HepG2 (cell line): ENCODE measurements around the gene LOXL3. TPM values are rescaled to one million over a fixed set of nuclear protein-coding genes. Genes with fewer than 3 reads are reported as not detected.
A peak's percentile ranks its signal among the peaks of the same experiment; 100 is the strongest.

Source experiments
- CCDC6 ChIP-seq: sonication (generic); formaldehyde crosslinking; IDR thresholded peaks from 2 replicates; pipeline ENCODE4 v1.8.1; 2022; ENCODE audit warnings: mild to moderate bottlenecking, missing genetic modification reagents, moderate library complexity
- FOXC1 ChIP-seq: sonication (generic); formaldehyde crosslinking; IDR thresholded peaks from 2 replicates; pipeline ENCODE4 v1.8.0; 2022; ENCODE audit warnings: mild to moderate bottlenecking, missing genetic modification reagents, borderline replicate concordance
- MEF2D ChIP-seq: sonication (generic); formaldehyde crosslinking; IDR thresholded peaks from 2 replicates; pipeline ENCODE4 v1.5.1; 2020; ENCODE audit warnings: mild to moderate bottlenecking, missing genetic modification reagents
- MTA3 ChIP-seq: sonication (generic); formaldehyde crosslinking; IDR thresholded peaks from 2 replicates; pipeline ENCODE4 v1.4.0; 2020; ENCODE audit warnings: missing genetic modification reagents
- MYC ChIP-seq: sonication (generic); formaldehyde crosslinking; IDR thresholded peaks from 2 replicates; pipeline ENCODE4 v1.9.0; 2021; ENCODE audit warnings: missing genetic modification reagents, borderline replicate concordance
- SMAD3 ChIP-seq: sonication (generic); formaldehyde crosslinking; IDR thresholded peaks from 2 replicates; pipeline ENCODE4 v1.4.0; 2020; ENCODE audit warnings: missing genetic modification reagents
- TBX3 ChIP-seq: fragments of 450-650 bp; IDR thresholded peaks from 2 replicates; pipeline ENCODE4 v1.6.1; 2017; ENCODE audit warnings: antibody characterized with exemption, mild to moderate bottlenecking, inconsistent platforms, borderline replicate concordance
- ZBTB8A ChIP-seq: sonication (generic); formaldehyde crosslinking; IDR thresholded peaks from 2 replicates; pipeline ENCODE4 v1.4.0; 2020; ENCODE audit warnings: mild to moderate bottlenecking, low read depth, missing genetic modification reagents, borderline replicate concordance
- ZFX ChIP-seq: sonication (generic); formaldehyde crosslinking; IDR thresholded peaks from 2 replicates; pipeline ENCODE4 v1.4.0; 2020; ENCODE audit warnings: mild to moderate bottlenecking, low read depth, missing genetic modification reagents, moderate library complexity
- ZNF17 ChIP-seq: sonication (generic); formaldehyde crosslinking; IDR thresholded peaks from 2 replicates; pipeline ENCODE4 v1.5.0; 2020; ENCODE audit warnings: mild to moderate bottlenecking, missing genetic modification reagents
- ZNF616 ChIP-seq: sonication (generic); formaldehyde crosslinking; IDR thresholded peaks from 2 replicates; pipeline ENCODE4 v1.5.0; 2020; ENCODE audit warnings: low read depth, mild to moderate bottlenecking, missing genetic modification reagents
- polyA plus RNA-seq, 8 experiments: library from polyadenylated mRNA; depleted of rRNA in 3 of 8; stranded (reverse) in 7 of 8; unstranded in 1 of 8; fragments of >200 nt; fragmentation: Illumina TruSeq in 4 of 8; extraction: Trizol in 4 of 8; gene quantifications; 2 replicates each; pipeline versions ENCODE4 v1.2.1 to v1.2.3, GENCODE V29; 2011 to 2016; ENCODE audit warnings: low read depth in 4 of 8, missing spikeins in 1 of 8, mixed read lengths in 1 of 8; ENCODE audit not compliant: insufficient read depth in 1 of 8
- total RNA-seq, 5 experiments: library from RNA; depleted of rRNA; stranded (reverse); fragments of >200 nt; fragmentation: Illumina TruSeq; extraction: Trizol; gene quantifications; 2 replicates each; pipeline ENCODE4 v1.2.3, GENCODE V29; 2016; ENCODE audit warnings: low read depth in 1 of 5
- TF ChIP-seq, protein P1 (sequence below): sonication (generic); formaldehyde crosslinking; IDR thresholded peaks from 2 replicates; pipeline ENCODE4 v1.4.0; 2020; ENCODE audit warnings: mild to moderate bottlenecking, missing genetic modification reagents, borderline replicate concordance
- TF ChIP-seq, protein P2 (sequence below): sonication (generic); formaldehyde crosslinking; IDR thresholded peaks from 2 replicates; pipeline ENCODE4 v1.5.1; 2020; ENCODE audit warnings: mild to moderate bottlenecking, moderate library complexity, missing genetic modification reagents
- TF ChIP-seq, protein P3 (sequence below): sonication (generic); formaldehyde crosslinking; IDR thresholded peaks from 2 replicates; pipeline ENCODE4 v1.9.0; 2022; ENCODE audit warnings: low read depth, missing genetic modification reagents
- TF ChIP-seq, protein P4 (sequence below): sonication (generic); formaldehyde crosslinking; IDR thresholded peaks from 2 replicates; pipeline ENCODE4 v1.5.0; 2020; ENCODE audit warnings: missing genetic modification reagents
- TF ChIP-seq, protein P5 (sequence below): sonication (generic); formaldehyde crosslinking; IDR thresholded peaks from 2 replicates; pipeline ENCODE4 v1.5.0; 2020; ENCODE audit warnings: missing genetic modification reagents, mild to moderate bottlenecking, borderline replicate concordance

Gene LOXL3
- total and polyA plus RNA-seq, 2 of the 13 experiments (the other 11 are each of a cell fraction or from before 2014, with no cell fraction given): 0.55 to 6.5 TPM

DNA sequence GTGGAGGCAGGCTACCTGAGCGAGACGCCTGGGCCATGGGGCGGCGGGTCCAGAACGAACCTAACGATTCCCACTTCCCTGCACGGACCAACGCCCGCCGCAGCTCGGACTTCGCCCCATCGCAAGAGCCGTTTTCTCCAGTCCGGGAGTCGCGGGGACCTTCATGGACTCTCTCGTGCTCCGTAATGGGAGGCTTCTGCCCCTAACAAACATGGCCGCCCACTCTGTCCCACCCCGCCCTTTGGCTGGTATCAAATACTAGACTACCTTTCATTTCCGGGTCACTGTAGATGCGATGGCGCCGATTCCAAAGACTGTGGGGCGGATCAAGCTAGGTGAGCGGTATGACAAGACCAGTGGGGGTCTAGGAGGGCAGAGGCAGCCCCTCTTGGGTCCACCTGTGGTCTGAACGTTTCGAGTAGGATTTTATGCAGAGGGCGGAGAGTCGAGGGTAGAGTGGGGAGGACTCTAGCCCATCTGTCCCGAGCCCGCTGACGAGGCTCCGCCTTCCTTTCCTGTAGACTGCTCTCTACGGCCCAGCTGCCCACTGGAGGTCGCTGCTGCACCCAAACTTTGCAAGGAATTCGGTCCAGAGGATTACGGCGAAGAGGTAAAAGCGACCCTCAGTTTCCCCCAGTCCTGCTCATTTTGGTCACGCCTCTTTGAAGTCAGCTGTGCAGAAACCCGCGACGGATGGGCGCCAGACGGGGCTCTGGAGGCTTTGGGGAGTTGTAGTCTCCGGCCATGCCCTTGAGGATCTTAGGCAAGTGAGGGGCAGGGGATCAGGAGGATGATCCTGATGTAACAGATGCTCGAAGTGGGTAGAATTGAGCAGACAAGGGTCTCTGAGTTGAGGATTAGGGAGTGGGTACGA lies 70.7 kb downstream of the LOXL3 start, which contains the start of the genes CCDC142 and TTC31 (continued):
- TF ChIP-seq, protein P1, sequence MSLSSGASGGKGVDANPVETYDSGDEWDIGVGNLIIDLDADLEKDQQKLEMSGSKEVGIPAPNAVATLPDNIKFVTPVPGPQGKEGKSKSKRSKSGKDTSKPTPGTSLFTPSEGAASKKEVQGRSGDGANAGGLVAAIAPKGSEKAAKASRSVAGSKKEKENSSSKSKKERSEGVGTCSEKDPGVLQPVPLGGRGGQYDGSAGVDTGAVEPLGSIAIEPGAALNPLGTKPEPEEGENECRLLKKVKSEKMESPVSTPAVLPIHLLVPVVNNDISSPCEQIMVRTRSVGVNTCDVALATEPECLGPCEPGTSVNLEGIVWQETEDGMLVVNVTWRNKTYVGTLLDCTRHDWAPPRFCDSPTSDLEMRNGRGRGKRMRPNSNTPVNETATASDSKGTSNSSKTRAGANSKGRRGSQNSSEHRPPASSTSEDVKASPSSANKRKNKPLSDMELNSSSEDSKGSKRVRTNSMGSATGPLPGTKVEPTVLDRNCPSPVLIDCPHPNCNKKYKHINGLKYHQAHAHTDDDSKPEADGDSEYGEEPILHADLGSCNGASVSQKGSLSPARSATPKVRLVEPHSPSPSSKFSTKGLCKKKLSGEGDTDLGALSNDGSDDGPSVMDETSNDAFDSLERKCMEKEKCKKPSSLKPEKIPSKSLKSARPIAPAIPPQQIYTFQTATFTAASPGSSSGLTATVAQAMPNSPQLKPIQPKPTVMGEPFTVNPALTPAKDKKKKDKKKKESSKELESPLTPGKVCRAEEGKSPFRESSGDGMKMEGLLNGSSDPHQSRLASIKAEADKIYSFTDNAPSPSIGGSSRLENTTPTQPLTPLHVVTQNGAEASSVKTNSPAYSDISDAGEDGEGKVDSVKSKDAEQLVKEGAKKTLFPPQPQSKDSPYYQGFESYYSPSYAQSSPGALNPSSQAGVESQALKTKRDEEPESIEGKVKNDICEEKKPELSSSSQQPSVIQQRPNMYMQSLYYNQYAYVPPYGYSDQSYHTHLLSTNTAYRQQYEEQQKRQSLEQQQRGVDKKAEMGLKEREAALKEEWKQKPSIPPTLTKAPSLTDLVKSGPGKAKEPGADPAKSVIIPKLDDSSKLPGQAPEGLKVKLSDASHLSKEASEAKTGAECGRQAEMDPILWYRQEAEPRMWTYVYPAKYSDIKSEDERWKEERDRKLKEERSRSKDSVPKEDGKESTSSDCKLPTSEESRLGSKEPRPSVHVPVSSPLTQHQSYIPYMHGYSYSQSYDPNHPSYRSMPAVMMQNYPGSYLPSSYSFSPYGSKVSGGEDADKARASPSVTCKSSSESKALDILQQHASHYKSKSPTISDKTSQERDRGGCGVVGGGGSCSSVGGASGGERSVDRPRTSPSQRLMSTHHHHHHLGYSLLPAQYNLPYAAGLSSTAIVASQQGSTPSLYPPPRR (CRISPR knock-in tag): peak; percentile 72
- TF ChIP-seq MTA3: no peak
- TF ChIP-seq FOXC1: peak; percentile 91
- TF ChIP-seq ZNF17 (CRISPR knock-in tag): no peak
- peak; percentile 93 for TF ChIP-seq SMAD3
- TF ChIP-seq ZNF616: no peak; the same call in 1 of the 2 replicates
- TF ChIP-seq MYC: peak; percentile 82; the same call in 1 of the 2 replicates
- TF ChIP-seq, protein P2, sequence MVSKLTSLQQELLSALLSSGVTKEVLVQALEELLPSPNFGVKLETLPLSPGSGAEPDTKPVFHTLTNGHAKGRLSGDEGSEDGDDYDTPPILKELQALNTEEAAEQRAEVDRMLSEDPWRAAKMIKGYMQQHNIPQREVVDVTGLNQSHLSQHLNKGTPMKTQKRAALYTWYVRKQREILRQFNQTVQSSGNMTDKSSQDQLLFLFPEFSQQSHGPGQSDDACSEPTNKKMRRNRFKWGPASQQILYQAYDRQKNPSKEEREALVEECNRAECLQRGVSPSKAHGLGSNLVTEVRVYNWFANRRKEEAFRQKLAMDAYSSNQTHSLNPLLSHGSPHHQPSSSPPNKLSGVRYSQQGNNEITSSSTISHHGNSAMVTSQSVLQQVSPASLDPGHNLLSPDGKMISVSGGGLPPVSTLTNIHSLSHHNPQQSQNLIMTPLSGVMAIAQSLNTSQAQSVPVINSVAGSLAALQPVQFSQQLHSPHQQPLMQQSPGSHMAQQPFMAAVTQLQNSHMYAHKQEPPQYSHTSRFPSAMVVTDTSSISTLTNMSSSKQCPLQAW (CRISPR knock-in tag): peak; percentile 80
- TF ChIP-seq TBX3: no peak
- TF ChIP-seq ZBTB8A (CRISPR knock-in tag): 0 out of 2 replicates have a peak, but pooled peaks have one; percentile 80
- TF ChIP-seq, protein P3, sequence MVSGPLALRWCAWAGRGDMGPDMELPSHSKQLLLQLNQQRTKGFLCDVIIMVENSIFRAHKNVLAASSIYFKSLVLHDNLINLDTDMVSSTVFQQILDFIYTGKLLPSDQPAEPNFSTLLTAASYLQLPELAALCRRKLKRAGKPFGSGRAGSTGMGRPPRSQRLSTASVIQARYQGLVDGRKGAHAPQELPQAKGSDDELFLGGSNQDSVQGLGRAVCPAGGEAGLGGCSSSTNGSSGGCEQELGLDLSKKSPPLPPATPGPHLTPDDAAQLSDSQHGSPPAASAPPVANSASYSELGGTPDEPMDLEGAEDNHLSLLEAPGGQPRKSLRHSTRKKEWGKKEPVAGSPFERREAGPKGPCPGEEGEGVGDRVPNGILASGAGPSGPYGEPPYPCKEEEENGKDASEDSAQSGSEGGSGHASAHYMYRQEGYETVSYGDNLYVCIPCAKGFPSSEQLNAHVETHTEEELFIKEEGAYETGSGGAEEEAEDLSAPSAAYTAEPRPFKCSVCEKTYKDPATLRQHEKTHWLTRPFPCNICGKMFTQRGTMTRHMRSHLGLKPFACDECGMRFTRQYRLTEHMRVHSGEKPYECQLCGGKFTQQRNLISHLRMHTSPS (CRISPR knock-in tag): no peak; the same call in 1 of the 2 replicates
- TF ChIP-seq ZFX (CRISPR knock-in tag): peak; percentile 75; the same call in 1 of the 2 replicates
- peak; percentile 93 for TF ChIP-seq MEF2D (CRISPR knock-in tag)
- TF ChIP-seq, protein P4, sequence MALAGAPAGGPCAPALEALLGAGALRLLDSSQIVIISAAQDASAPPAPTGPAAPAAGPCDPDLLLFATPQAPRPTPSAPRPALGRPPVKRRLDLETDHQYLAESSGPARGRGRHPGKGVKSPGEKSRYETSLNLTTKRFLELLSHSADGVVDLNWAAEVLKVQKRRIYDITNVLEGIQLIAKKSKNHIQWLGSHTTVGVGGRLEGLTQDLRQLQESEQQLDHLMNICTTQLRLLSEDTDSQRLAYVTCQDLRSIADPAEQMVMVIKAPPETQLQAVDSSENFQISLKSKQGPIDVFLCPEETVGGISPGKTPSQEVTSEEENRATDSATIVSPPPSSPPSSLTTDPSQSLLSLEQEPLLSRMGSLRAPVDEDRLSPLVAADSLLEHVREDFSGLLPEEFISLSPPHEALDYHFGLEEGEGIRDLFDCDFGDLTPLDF: peak; percentile 87
- peak; percentile 82 for TF ChIP-seq CCDC6 (CRISPR knock-in tag)
- TF ChIP-seq, protein P5, sequence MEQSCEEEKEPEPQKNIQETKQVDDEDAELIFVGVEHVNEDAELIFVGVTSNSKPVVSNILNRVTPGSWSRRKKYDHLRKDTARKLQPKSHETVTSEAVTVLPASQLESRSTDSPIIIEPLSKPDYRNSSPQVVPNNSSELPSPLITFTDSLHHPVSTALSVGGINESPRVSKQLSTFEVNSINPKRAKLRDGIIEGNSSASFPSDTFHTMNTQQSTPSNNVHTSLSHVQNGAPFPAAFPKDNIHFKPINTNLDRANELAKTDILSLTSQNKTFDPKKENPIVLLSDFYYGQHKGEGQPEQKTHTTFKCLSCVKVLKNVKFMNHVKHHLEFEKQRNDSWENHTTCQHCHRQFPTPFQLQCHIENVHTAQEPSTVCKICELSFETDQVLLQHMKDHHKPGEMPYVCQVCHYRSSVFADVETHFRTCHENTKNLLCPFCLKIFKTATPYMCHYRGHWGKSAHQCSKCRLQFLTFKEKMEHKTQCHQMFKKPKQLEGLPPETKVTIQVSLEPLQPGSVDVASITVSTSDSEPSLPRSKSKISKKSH (CRISPR knock-in tag): peak; percentile 66; the same call in 1 of the 2 replicates
